ENCODE measurements around the gene CTDSPL. TPM values are rescaled to one million over a fixed set of nuclear protein-coding genes. Genes with fewer than 3 reads are reported as not detected.

Gene CTDSPL
- total RNA-seq, 1 experiment from 2014 or later, result 6.1 TPM

DNA sequence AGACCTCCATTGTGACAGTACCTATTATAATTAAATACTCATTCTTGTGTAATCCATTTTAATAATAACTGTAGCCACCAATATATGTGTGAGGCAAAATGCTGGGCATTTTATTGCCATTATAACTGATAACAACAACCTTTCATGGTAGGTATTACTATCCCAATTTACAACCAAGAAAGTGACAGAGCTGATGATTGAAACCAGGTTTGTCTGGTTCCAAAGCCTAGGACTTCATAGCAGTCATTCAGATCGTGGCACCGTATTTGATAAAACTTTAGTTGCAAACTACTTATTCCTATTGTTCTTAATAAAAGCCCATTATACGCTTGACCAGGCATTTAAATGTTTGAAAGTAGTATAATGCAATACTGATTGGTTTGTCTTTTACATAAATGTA is 102.5 kb downstream of the CTDSPL start:
- Histone ChIP-seq H3K36me3 (ENCODE audit: low read depth, low read length) (no peaks in the 10 kb centered on the region), H3K27ac (ENCODE audit: low read length) (no peak overlapping the region), H3F3A (ENCODE audit: low read length, unreplicated experiment) (no peaks in the 10 kb centered on the region), H4K20me1 (ENCODE audit: low read length) (no peaks in the 10 kb centered on the region), H3K79me2 (ENCODE audit: low read length) (no peaks in the 10 kb centered on the region), H3K27me3 (ENCODE audit: low read length) (no peaks in the 10 kb centered on the region), H3K9me3 (ENCODE audit: low read length) (no peaks in the 10 kb centered on the region), H3K9me2 (replicated peaks; ENCODE audit: low read length) (no peaks in the 10 kb centered on the region), H2AFZ (ENCODE audit: low read length) (no peak overlapping the region), H3K4me3 (ENCODE audit: low read length) (no peak overlapping the region), H3K4me2 (ENCODE audit: low read length) (no peak overlapping the region), H3K4me1 (ENCODE audit: insufficient read depth, low read length) (no peaks in the 10 kb centered on the region), H3K9ac (ENCODE audit: low read length) (no peak overlapping the region)
- no TSS peak for BruUV-seq (replicated peaks)
- TF ChIP-seq, protein P1, sequence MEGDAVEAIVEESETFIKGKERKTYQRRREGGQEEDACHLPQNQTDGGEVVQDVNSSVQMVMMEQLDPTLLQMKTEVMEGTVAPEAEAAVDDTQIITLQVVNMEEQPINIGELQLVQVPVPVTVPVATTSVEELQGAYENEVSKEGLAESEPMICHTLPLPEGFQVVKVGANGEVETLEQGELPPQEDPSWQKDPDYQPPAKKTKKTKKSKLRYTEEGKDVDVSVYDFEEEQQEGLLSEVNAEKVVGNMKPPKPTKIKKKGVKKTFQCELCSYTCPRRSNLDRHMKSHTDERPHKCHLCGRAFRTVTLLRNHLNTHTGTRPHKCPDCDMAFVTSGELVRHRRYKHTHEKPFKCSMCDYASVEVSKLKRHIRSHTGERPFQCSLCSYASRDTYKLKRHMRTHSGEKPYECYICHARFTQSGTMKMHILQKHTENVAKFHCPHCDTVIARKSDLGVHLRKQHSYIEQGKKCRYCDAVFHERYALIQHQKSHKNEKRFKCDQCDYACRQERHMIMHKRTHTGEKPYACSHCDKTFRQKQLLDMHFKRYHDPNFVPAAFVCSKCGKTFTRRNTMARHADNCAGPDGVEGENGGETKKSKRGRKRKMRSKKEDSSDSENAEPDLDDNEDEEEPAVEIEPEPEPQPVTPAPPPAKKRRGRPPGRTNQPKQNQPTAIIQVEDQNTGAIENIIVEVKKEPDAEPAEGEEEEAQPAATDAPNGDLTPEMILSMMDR (conservative IDR thresholded peaks at IDR 0.05; ENCODE audit: low read depth, low read length), result no peak
- TF ChIP-seq EZH2phosphoT487 (IDR thresholded peaks at IDR 0.05; ENCODE audit: borderline replicate concordance, low read length) (no peak), EZH2 (IDR thresholded peaks at IDR 0.05; ENCODE audit: low read length, unreplicated experiment) (no peak)
- ChIA-PET CTCF (interaction anchor here (0.6 to 0.7 kb wide), 2 partner anchors 62 to 109 kb away, joined by 3 to 7 read pairs; no protein-coding TSS in a partner anchor), POLR2A (ENCODE audit: unreplicated experiment) (interaction anchor here (0.6 kb wide), 2 partner anchors 41 to 95 kb away, joined by 8 to 9 read pairs; no protein-coding TSS in a partner anchor)
- no peak for ATAC-seq
- intact Hi-C loops (cut with micrococcal nuclease), result no loop called here
- DNase-seq, result no peak

DNA sequence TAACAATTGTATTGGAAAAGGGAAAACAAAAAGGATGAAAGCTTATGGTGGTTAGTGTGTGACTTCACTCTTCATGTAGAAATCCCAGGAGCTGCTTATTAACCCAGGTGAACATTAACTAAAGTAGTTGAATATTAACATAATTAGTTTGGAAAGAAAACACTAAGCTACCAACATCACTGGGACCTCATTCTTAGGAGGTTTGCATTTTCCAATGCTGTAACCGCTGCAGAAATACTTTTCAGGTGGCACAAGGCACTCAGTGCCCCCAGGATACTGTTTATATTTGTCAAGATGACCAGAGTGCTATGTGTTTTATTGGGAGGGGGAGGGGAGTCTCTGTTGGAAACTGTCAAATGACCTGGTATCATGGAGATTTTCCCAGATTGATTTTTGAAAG is 103.0 kb downstream of the CTDSPL start:
- TF ChIP-seq EZH2phosphoT487 (IDR thresholded peaks at IDR 0.05; ENCODE audit: borderline replicate concordance, low read length) (no peak), EZH2 (IDR thresholded peaks at IDR 0.05; ENCODE audit: low read length, unreplicated experiment) (no peak)
- TF ChIP-seq, protein P1 (conservative IDR thresholded peaks at IDR 0.05; ENCODE audit: low read depth, low read length), result no peak
- DNase-seq (no peak), ATAC-seq (no peak)
- CTCF ChIA-PET, result no interaction called here
- H3K27ac ChIP-seq (ENCODE audit: low read length), result no peak overlapping the region
- H3K36me3 ChIP-seq (ENCODE audit: low read depth, low read length), result no peaks in the 10 kb centered on the region
- POLR2A ChIA-PET (ENCODE audit: unreplicated experiment), result no interaction called here
- no peak overlapping the region for H3K4me2 ChIP-seq (ENCODE audit: low read length)
- no peaks in the 10 kb centered on the region for H4K20me1 ChIP-seq (ENCODE audit: low read length)
- intact Hi-C loops (cut with micrococcal nuclease), result no loop called here
- no peaks in the 10 kb centered on the region for H3K9me2 ChIP-seq (replicated peaks; ENCODE audit: low read length)
- no peaks in the 10 kb centered on the region for H3K27me3 ChIP-seq (ENCODE audit: low read length)
- no TSS peak for BruUV-seq (replicated peaks)
- H3K4me3 ChIP-seq (ENCODE audit: low read length), result no peak overlapping the region
- H3K9ac ChIP-seq (ENCODE audit: low read length), result no peak overlapping the region
- no peaks in the 10 kb centered on the region for H3K79me2 ChIP-seq (ENCODE audit: low read length)
- no peak overlapping the region for H2AFZ ChIP-seq (ENCODE audit: low read length)
- H3K9me3 ChIP-seq (ENCODE audit: low read length), result no peaks in the 10 kb centered on the region
- H3F3A ChIP-seq (ENCODE audit: low read length, unreplicated experiment), result no peaks in the 10 kb centered on the region
- no peaks in the 10 kb centered on the region for H3K4me1 ChIP-seq (ENCODE audit: insufficient read depth, low read length)

DNA sequence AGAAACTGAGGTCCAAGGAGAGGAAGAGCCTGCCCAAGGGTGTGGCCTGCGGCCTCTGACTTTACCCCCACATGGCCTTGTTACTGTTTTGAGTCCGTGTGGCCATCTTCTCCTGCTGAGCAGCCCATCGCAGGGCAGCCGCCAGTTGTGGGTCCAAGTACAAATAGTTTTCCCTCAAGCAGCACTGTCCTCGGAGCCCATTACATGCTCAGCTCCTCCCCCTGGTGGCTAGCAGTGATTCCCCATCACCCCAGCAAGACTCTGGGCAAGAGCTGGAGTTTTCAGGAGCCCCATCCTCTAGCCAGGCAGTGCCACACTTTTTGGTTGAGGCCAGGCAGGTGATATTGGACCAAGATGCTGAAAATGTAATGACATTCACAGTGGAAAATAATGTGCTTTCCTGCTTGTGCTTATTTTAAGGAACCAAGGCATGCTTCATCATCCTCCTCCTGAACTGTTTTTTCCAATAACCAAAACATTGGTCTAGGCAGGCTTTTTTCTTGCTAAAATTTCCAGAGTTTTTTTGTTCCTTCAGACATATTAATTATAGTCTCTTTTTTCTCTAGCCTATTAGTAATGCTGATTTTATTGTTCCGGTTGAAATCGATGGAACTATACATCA is 105.7 kb downstream of the CTDSPL start:
- no peaks in the 10 kb centered on the region for H4K20me1 ChIP-seq (ENCODE audit: low read length)
- ATAC-seq (peak; percentile 96), DNase-seq (peak; percentile 76)
- H3K79me2 ChIP-seq (ENCODE audit: low read length), result no peaks in the 10 kb centered on the region
- no peak overlapping the region for H3K9ac ChIP-seq (ENCODE audit: low read length)
- no TSS peak for BruUV-seq (replicated peaks)
- intact Hi-C loops (cut with micrococcal nuclease), result loop anchor here (1.0 kb wide), 1 partner anchor 112 kb away; no protein-coding TSS in a partner anchor
- H3K36me3 ChIP-seq (ENCODE audit: low read depth, low read length), result no peaks in the 10 kb centered on the region
- POLR2A ChIA-PET (ENCODE audit: unreplicated experiment), result no interaction called here
- no peak overlapping the region for H3K4me3 ChIP-seq (ENCODE audit: low read length)
- no peaks in the 10 kb centered on the region for H3F3A ChIP-seq (ENCODE audit: low read length, unreplicated experiment)
- TF ChIP-seq EZH2phosphoT487 (IDR thresholded peaks at IDR 0.05; ENCODE audit: borderline replicate concordance, low read length), result no peak
- TF ChIP-seq, protein P1 (conservative IDR thresholded peaks at IDR 0.05; ENCODE audit: low read depth, low read length), result peak; percentile 94
- H3K27me3 ChIP-seq (ENCODE audit: low read length), result no peaks in the 10 kb centered on the region
- CTCF ChIA-PET, result interaction anchor here (0.6 to 1.8 kb wide), 3 partner anchors 29 to 145 kb away, joined by 3 to 18 read pairs (median 3); no protein-coding TSS in a partner anchor
- no peak overlapping the region for H3K27ac ChIP-seq (ENCODE audit: low read length)
- no peak overlapping the region for H3K4me2 ChIP-seq (ENCODE audit: low read length)
- H3K9me2 ChIP-seq (replicated peaks; ENCODE audit: low read length), result no peaks in the 10 kb centered on the region
- H3K9me3 ChIP-seq (ENCODE audit: low read length), result no peaks in the 10 kb centered on the region
- H3K4me1 ChIP-seq (ENCODE audit: insufficient read depth, low read length), result no peaks in the 10 kb centered on the region
- H2AFZ ChIP-seq (ENCODE audit: low read length), result no peak overlapping the region
